Lower lobe of right lung (tissue), 2 donors: Measurements from ENCODE around the gene SETD1A. TPM values are rescaled to one million over a fixed set of nuclear protein-coding genes. Genes with fewer than 3 reads are reported as not detected.

Experiments used
- ATAC-seq, 2 donors: fragments of 200-7000 bp; cut with Tn5 transposase; one replicate each; pipeline ENCODE4 v1.9.1; 2020 to 2022; ENCODE audit warnings: mild to moderate bottlenecking in 2 of 2, moderate library complexity in 2 of 2
- DNase-seq: peaks from one replicate; pipeline ENCODE4 v3.0.0-alpha.2; 2020
- H3K27ac ChIP-seq: fragments of 200-600 bp; one replicate; pipeline ENCODE4 v1.8.0; 2022
- H3K27me3 ChIP-seq: fragments of 200-600 bp; one replicate; pipeline ENCODE4 v1.8.0; 2022; ENCODE audit warnings: low read depth
- H3K36me3 ChIP-seq: fragments of 200-600 bp; one replicate; pipeline ENCODE4 v1.8.0; 2022; ENCODE audit warnings: mild to moderate bottlenecking
- H3K4me1 ChIP-seq: fragments of 200-600 bp; one replicate; pipeline ENCODE4 v1.8.0; 2022
- H3K4me3 ChIP-seq: fragments of 200-600 bp; one replicate; pipeline ENCODE4 v1.8.0; 2022; ENCODE audit warnings: mild to moderate bottlenecking
- H3K9me3 ChIP-seq: fragments of 200-600 bp; one replicate; pipeline ENCODE4 v1.8.0; 2022
- intact Hi-C: fragments of 100-400 bp; cut with DNase I; formaldehyde crosslinking; loops from one replicate; pipeline ENCODE4 v1.11.0; 2022
- total RNA-seq: library from RNA; stranded (reverse); fragmentation: NEBNext Ultra II Directional; extraction: Animal tissue kit (Norgen Biotek cat#: 25700); gene quantifications from one replicate; pipeline ENCODE4 v1.2.1, GENCODE V29; 2021
- TF ChIP-seq, protein P1 (sequence below): fragments of 200-600 bp; IDR thresholded peaks from one replicate; pipeline ENCODE4 v1.8.0; 2022; ENCODE audit warnings: antibody characterized with exemption, mild to moderate bottlenecking
- donor health status: DM: no; HTN: yes; CAD: no; lungs with severe emphysema.

The SETD1A gene
- total RNA-seq, 1 donor from 2014 or later, result 15.0 TPM

GRCh38 chr16:30991052-30991451 is 33.5 kb downstream of the SETD1A start:
- H3K9me3 ChIP-seq, result no peaks in the 10 kb centered on the region
- no peak overlapping the region for H3K27ac ChIP-seq
- intact Hi-C loops, result no loop called here
- no peak overlapping the region for H3K4me3 ChIP-seq
- ATAC-seq (no peak), DNase-seq (no peak)
- H3K36me3 ChIP-seq, result no peaks in the 10 kb centered on the region
- TF ChIP-seq, protein P1, sequence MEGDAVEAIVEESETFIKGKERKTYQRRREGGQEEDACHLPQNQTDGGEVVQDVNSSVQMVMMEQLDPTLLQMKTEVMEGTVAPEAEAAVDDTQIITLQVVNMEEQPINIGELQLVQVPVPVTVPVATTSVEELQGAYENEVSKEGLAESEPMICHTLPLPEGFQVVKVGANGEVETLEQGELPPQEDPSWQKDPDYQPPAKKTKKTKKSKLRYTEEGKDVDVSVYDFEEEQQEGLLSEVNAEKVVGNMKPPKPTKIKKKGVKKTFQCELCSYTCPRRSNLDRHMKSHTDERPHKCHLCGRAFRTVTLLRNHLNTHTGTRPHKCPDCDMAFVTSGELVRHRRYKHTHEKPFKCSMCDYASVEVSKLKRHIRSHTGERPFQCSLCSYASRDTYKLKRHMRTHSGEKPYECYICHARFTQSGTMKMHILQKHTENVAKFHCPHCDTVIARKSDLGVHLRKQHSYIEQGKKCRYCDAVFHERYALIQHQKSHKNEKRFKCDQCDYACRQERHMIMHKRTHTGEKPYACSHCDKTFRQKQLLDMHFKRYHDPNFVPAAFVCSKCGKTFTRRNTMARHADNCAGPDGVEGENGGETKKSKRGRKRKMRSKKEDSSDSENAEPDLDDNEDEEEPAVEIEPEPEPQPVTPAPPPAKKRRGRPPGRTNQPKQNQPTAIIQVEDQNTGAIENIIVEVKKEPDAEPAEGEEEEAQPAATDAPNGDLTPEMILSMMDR, result no peak
- H3K4me1 ChIP-seq, result peaks cover 2% of the 10 kb centered on the region
- no peaks in the 10 kb centered on the region for H3K27me3 ChIP-seq

- ATAC-seq (no peak), DNase-seq (no peak)
- H3K27me3 ChIP-seq, result no peaks in the 10 kb centered on the region
- intact Hi-C loops, result no loop called here
- no peak overlapping the region for H3K27ac ChIP-seq
- no peaks in the 10 kb centered on the region for H3K9me3 ChIP-seq
- H3K4me1 ChIP-seq, result peaks cover 9% of the 10 kb centered on the region
- no peaks in the 10 kb centered on the region for H3K36me3 ChIP-seq
- TF ChIP-seq, protein P1, result no peak
- H3K4me3 ChIP-seq, result no peak overlapping the region
Observed at GRCh38 chr16:30992276-30992780, 34.8 kb downstream of the SETD1A start.

- Histone ChIP-seq H3K4me3 (no peak overlapping the region), H3K9me3 (no peaks in the 10 kb centered on the region), H3K4me1 (peaks cover 12% of the 10 kb centered on the region), H3K27me3 (no peaks in the 10 kb centered on the region), H3K27ac (no peak overlapping the region), H3K36me3 (no peaks in the 10 kb centered on the region)
- no peak for ATAC-seq
- TF ChIP-seq, protein P1, result no peak
- DNase-seq, result no peak
- intact Hi-C loops, result no loop called here
Observed at GRCh38 chr16:30992931-30993816, 35.6 kb downstream of the SETD1A start.

GRCh38 chr16:30995927-30996323 is 38.4 kb downstream of the SETD1A start:
- intact Hi-C loops, result no loop called here
- no peaks in the 10 kb centered on the region for H3K9me3 ChIP-seq
- TF ChIP-seq, protein P1, result no peak
- DNase-seq (no peak), ATAC-seq (no peak)
- H3K27ac ChIP-seq, result no peak overlapping the region
- H3K4me3 ChIP-seq, result no peak overlapping the region
- H3K4me1 ChIP-seq, result peaks cover 12% of the 10 kb centered on the region
- H3K36me3 ChIP-seq, result no peaks in the 10 kb centered on the region
- H3K27me3 ChIP-seq, result no peaks in the 10 kb centered on the region

DNA sequence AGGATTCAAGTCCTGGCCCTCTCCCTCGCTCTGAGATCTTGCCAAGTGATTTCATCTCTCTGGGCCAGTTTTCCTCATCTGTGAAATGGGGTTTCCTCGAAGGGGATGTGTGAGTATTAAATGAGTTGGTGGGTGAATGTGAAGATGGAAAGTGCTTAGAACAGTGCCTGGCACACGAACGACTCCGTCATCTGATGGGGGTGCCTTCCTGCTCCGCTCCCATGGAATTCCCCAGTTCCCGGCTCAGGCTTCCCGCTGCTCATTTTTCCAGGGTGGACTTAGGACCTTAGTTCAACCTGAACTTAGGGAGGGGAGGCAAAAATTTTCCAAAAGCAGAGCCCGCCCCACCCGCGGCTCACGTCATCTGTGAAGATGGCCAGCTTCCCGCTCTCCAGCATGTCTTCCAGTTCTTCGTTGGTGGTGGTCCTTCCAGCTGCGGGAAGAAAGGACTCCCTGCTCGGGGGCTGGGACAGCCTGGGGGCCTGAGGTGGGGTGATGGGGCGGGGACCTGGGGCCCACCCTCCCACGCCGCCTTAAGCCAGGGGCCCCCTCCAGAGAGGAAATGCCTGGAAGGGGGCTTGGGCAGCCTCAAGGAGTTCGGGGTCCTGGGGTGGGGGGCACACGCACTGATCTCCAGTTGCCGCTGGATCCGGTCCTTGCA is 38.9 kb downstream of the SETD1A start:
- ATAC-seq, result peak in 1 of 2 donors; percentile 6
- Histone ChIP-seq H3K27me3 (no peaks in the 10 kb centered on the region), H3K27ac (peak overlapping the region; percentile 4), H3K4me3 (peak overlapping the region; percentile 45), H3K4me1 (peaks cover 12% of the 10 kb centered on the region), H3K9me3 (no peaks in the 10 kb centered on the region), H3K36me3 (no peaks in the 10 kb centered on the region)
- TF ChIP-seq, protein P1, result no peak
- intact Hi-C loops, result no loop called here
- no peak for DNase-seq
